ENCODE data around the gene MCC.

Gene MCC

DNA sequence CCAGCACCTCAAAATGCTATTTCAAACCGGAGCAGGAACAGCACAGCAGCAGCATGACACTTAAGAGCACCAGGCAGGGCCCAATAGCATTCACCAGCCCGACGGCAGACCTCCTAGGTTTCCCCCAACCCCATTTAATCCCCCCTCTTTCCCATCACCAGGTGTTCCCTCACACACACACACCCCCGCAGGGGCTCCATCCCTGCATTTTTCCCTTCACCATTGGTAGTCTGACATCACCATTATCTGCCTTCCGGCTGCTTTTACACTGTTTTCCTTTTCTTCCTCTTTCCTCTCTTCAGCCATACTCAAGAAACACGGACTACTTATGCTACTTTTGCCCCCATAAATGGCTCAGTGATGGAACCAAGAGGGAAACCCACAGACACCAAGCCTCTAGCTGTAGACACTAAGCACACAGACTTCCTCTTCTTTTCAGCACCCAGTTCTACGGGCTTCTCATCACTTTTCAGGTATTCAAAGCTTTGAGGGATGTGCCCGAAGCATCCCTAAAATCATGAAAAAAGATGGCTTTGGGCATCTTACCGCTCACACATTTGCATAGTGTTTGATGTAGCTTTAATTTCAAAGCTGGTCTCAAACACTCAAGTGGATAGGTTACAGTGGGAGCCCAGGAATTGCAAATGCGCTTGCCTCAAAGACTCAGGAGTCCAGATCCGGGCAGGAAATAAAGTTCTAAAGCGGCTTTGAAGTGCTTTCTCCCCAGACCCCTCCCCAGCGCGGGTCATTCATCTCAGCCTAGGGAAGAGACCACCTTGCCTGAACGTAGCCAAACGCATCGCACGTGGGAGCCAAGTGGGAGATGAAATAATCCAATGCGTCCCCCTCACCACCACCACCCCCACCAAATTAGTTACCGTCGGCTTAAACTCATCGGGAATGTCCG lies 194.9 kb downstream of the MCC start:
- no peak for DNase-seq (ENCODE audit: low read depth, low spot score)
- POLR2A ChIA-PET, result no interaction called here
- CTCF ChIA-PET, result interaction anchor here (0.8 to 1.9 kb wide), 3 partner anchors 10 to 297 kb away, joined by 3 to 4 read pairs (median 3); no protein-coding TSS in a partner anchor
- TF ChIP-seq, protein P1, sequence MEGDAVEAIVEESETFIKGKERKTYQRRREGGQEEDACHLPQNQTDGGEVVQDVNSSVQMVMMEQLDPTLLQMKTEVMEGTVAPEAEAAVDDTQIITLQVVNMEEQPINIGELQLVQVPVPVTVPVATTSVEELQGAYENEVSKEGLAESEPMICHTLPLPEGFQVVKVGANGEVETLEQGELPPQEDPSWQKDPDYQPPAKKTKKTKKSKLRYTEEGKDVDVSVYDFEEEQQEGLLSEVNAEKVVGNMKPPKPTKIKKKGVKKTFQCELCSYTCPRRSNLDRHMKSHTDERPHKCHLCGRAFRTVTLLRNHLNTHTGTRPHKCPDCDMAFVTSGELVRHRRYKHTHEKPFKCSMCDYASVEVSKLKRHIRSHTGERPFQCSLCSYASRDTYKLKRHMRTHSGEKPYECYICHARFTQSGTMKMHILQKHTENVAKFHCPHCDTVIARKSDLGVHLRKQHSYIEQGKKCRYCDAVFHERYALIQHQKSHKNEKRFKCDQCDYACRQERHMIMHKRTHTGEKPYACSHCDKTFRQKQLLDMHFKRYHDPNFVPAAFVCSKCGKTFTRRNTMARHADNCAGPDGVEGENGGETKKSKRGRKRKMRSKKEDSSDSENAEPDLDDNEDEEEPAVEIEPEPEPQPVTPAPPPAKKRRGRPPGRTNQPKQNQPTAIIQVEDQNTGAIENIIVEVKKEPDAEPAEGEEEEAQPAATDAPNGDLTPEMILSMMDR (IDR thresholded peaks at IDR 0.05; ENCODE audit: insufficient read depth, low read length, missing control alignments), result no peak
- peak overlapping the region; percentile 71 for H3K4me3 ChIP-seq (ENCODE audit: low read depth, low read length)

DNA sequence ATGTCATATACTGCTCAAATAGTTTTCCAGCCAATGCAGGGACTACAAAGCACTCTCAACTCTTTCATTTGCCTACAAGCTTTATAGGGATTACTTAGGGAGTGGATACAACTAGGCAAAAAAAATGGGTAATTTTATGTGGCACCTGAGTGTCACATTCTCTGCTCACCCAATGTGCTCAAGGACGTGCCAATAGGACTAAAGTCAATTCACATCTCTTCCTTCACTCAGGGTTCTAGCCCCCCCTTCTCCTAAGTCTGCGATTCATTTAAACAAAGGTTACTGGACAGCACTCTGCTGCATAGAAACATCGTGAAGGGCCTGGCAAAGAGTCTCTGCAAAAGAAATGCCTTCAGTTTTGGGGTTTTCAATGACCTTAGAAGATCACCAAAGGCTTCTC lies 195.8 kb downstream of the MCC start:
- ChIA-PET CTCF (interaction anchor here (1.9 kb wide), 1 partner anchor 296 kb away, joined by 4 read pairs; no protein-coding TSS in a partner anchor), POLR2A (no interaction called here)
- no peak overlapping the region for H3K4me3 ChIP-seq (ENCODE audit: low read depth, low read length)
- TF ChIP-seq, protein P1 (IDR thresholded peaks at IDR 0.05; ENCODE audit: insufficient read depth, low read length, missing control alignments), result no peak
- DNase-seq (ENCODE audit: low read depth, low spot score), result no peak

DNA sequence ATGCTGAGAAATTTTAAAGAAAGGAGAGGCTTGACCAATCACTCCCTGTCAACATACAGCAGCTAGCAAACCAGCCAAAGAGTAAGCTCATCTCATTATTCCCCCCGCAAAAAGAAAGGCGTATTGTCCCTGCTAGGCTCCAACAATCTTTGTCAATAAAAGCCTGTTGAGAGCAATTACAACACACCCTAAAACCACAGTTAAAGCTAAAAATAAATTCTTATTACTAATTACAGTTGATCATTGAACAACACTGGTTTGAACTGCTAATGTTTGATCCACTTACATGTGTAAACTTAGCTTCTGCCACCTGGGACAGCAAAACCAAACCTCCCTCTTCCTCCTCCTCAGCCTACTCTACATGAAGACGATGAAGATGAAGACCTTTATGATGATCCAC lies 204.7 kb downstream of the MCC start:
- TF ChIP-seq, protein P1 (IDR thresholded peaks at IDR 0.05; ENCODE audit: insufficient read depth, low read length, missing control alignments), result no peak
- no peak overlapping the region for H3K4me3 ChIP-seq (ENCODE audit: low read depth, low read length)
- DNase-seq (ENCODE audit: low read depth, low spot score), result no peak
- ChIA-PET CTCF (interaction anchor here (0.8 to 1.4 kb wide), 4 partner anchors 10 to 287 kb away, joined by 3 to 6 read pairs (median 3); no protein-coding TSS in a partner anchor), POLR2A (no interaction called here)

DNA sequence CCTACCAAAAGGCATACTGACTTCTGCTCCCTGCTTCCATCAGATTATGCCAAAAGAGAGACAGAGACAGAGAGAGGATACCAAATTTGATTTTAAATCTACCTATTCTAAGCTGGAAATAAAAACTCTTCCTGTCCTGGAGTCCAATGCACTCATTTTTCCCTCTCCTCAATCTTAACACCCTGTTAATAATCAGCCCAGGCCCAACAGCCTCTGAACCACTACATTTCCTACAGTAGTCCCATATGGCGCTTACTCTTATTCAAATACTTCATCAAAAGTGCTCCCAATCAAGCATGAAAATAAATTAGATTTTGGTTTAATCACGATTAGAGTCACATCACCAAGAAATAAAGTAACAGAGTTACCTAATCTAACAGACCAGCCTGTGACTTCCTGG lies 205.8 kb downstream of the MCC start:
- TF ChIP-seq, protein P1 (IDR thresholded peaks at IDR 0.05; ENCODE audit: insufficient read depth, low read length, missing control alignments), result no peak
- H3K4me3 ChIP-seq (ENCODE audit: low read depth, low read length), result no peak overlapping the region
- CTCF ChIA-PET, result no interaction called here
- POLR2A ChIA-PET, result no interaction called here
- DNase-seq (ENCODE audit: low read depth, low spot score), result no peak

DNA sequence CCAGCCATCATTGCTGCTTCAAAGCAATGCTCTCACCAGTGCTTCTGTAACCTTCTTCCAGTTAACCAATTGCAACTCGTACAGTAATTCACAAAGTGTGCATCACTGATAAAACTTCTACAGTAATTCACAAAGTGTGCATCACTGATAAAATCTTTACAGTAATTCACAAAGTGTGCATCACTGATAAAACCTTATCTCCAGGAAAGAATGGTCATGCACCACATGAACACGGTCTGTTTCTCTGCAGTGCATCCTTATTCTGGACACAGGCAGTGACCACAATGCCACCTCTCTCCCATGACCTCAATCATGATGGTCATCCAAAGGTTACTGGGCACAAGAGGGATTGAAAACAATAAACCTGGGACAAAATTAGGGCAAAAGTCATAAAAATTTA lies 207.1 kb downstream of the MCC start:
- TF ChIP-seq, protein P1 (IDR thresholded peaks at IDR 0.05; ENCODE audit: insufficient read depth, low read length, missing control alignments), result no peak
- no peak overlapping the region for H3K4me3 ChIP-seq (ENCODE audit: low read depth, low read length)
- DNase-seq (ENCODE audit: low read depth, low spot score), result no peak
- POLR2A ChIA-PET, result no interaction called here
- CTCF ChIA-PET, result no interaction called here

DNA sequence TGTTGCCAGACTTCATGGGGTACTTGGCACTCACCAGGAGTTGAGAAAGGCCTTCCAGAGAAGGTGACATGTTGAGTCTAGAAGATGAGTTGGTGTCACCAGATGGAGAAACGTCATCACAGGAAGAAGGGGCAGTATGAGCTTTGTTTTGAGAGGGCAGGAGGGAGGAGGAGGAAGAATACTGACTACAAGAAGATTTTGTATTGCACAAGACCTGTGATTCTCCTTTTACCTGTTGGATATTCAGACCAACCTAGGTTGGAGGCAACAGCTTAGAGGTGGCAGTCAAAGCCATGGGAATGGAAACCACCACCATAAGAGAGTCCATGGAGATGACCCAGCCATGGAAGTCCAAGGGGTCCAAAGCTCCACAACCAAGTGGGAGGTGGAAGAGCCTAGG lies 207.7 kb downstream of the MCC start:
- CTCF ChIA-PET, result no interaction called here
- TF ChIP-seq, protein P1 (IDR thresholded peaks at IDR 0.05; ENCODE audit: insufficient read depth, low read length, missing control alignments), result no peak
- H3K4me3 ChIP-seq (ENCODE audit: low read depth, low read length), result no peak overlapping the region
- DNase-seq (ENCODE audit: low read depth, low spot score), result no peak
- POLR2A ChIA-PET, result no interaction called here
